Transverse colon (tissue), 4 donors: ENCODE data around the gene B3GNT7. TPM values are rescaled to one million over a fixed set of nuclear protein-coding genes. Genes with fewer than 3 reads are reported as not detected.

Source experiments
- DNase-seq: peaks from one replicate; pipeline ENCODE4 v3.0.0-alpha.2; 2019
- H3K27ac ChIP-seq, 4 donors: fragments of 200-600 bp; sonication (generic); 2 replicates each; pipeline ENCODE4 v1.5.1; 2016 to 2018; ENCODE audit warnings: inconsistent platforms in 4 of 4
- H3K27me3 ChIP-seq: fragments of 200-600 bp; sonication (generic); 2 replicates; pipeline ENCODE4 v1.5.1; 2017; ENCODE audit warnings: inconsistent platforms
- H3K36me3 ChIP-seq, 4 donors: fragments of 200-600 bp; sonication (generic); 2 replicates each; pipeline ENCODE4 v1.5.1; 2017 to 2019; ENCODE audit warnings: inconsistent platforms in 4 of 4
- H3K4me1 ChIP-seq, 4 donors: fragments of 200-600 bp; sonication (generic); 2 replicates each; pipeline ENCODE4 v1.5.1; 2017 to 2020; ENCODE audit warnings: inconsistent platforms in 4 of 4
- H3K4me3 ChIP-seq, 4 donors: fragments of 200-600 bp; sonication (generic); 1 replicate in 1 of 4; 2 replicates in 3 of 4; pipeline versions ENCODE4 v1.5.1 to v1.6.1; 2017 to 2019; ENCODE audit warnings: inconsistent platforms in 4 of 4
- H3K9me3 ChIP-seq, 2 donors: fragments of 200-600 bp; sonication (generic); 2 replicates each; pipeline ENCODE4 v1.5.1; 2017 to 2019; ENCODE audit warnings: inconsistent platforms in 2 of 2
- CTCF ChIP-seq, 5 experiments: fragments of 200-600 bp in 3 of 5; fragments of 450-650 bp in 2 of 5; sonication (generic) in 3 of 5; IDR thresholded peaks; 1 replicate in 2 of 5; 2 replicates in 3 of 5; pipeline ENCODE4 v1.5.1; 2016 to 2017; ENCODE audit warnings: antibody characterized with exemption in 5 of 5, inconsistent platforms in 3 of 5, mild to moderate bottlenecking in 2 of 5, moderate library complexity in 1 of 5
- EP300 ChIP-seq: sonication (generic); formaldehyde crosslinking; IDR thresholded peaks from one replicate; pipeline ENCODE4 v1.6.1; 2017; ENCODE audit warnings: antibody characterized with exemption, low read depth
- POLR2A ChIP-seq: fragments of 450-650 bp; IDR thresholded peaks from one replicate; pipeline ENCODE4 v1.6.1; 2016; ENCODE audit warnings: antibody characterized with exemption, mild to moderate bottlenecking, moderate library complexity
- POLR2AphosphoS5 ChIP-seq, 3 donors: sonication (generic); formaldehyde crosslinking; IDR thresholded peaks; one replicate each; pipeline ENCODE4 v1.6.1; 2016; ENCODE audit warnings: antibody characterized with exemption in 3 of 3
- WGBS, 2 donors: methylation state at CpG; one replicate each; pipeline ENCODE4 v1.1.5; 2018; ENCODE audit warnings: low coverage in 1 of 2; 5-methylcytosine and 5-hydroxymethylcytosine counted together
- in situ Hi-C, 4 donors: fragments of 200-750 bp; cut with MboI; loops; one replicate each; pipeline versions ENCODE4 v1.15.0 to v1.15.1; 2017; ENCODE audit warnings: low sequenced_read_pairs in 3 of 4, low pct_ligation_motif_present in 1 of 4, low pct_unique_long_range_greater_than_20kb in 1 of 4
- intact Hi-C: fragments of 100-400 bp; cut with DNase I; formaldehyde crosslinking; loops from one replicate; pipeline ENCODE4 v1.15.1; 2023; ENCODE audit warnings: low total_unique reads
- total RNA-seq, 4 donors: library from RNA; depleted of rRNA; stranded (reverse); fragments of >200 nt; gene quantifications; one replicate each; pipeline ENCODE4 v1.1.0, GENCODE V29; 2016

The B3GNT7 gene
- total RNA-seq, 4 donors from 2014 or later: 41.8 to 113 (median 55.2) TPM

GRCh38 chr2:231393149-231394131 is 2.1 kb upstream of the B3GNT7 start:
- DNase-seq: no peak
- Histone ChIP-seq H3K9me3 (no peaks in the 10 kb centered on the region), H3K27me3 (peaks cover 30% of the 10 kb centered on the region), H3K27ac (peak overlapping the region in 1 of 4 donors; percentile 14), H3K4me1 (peaks cover 0 to 32% (median 13%) of the 10 kb centered on the region in 4 donors), H3K4me3 (no peak overlapping the region), H3K36me3 (no peaks in the 10 kb centered on the region)
- TF ChIP-seq POLR2AphosphoS5 (IDR thresholded peaks at IDR 0.05): no peak
- peak in 3 of 5 experiments; percentile 4 to 38 (median 15) for TF ChIP-seq CTCF (IDR thresholded peaks at IDR 0.05)
- intact Hi-C loops (no loop called here), in situ Hi-C loops (no loop called here)
- WGBS, 2 donors: 84% methylated on average over 14 of the region's 17 CpGs; no CpG with 5 or more reads in 1 of the 2 donors

GRCh38 chr2:231394211-231395141 is 1.0 kb upstream of the B3GNT7 start:
- Histone ChIP-seq H3K27ac (peak overlapping the region in 3 of 4 donors; percentile 81 to 88 (median 87)), H3K36me3 (no peaks in the 10 kb centered on the region), H3K4me3 (peak overlapping the region in 3 of 4 donors; percentile 74 to 89 (median 88)), H3K27me3 (peaks cover 30% of the 10 kb centered on the region), H3K9me3 (no peaks in the 10 kb centered on the region), H3K4me1 (peaks cover 4 to 33% (median 22%) of the 10 kb centered on the region in 4 donors)
- TF ChIP-seq POLR2A (no peak), CTCF (IDR thresholded peaks at IDR 0.05) (peak in 4 of 5 experiments; percentile 27 to 63 (median 45)), POLR2AphosphoS5 (IDR thresholded peaks at IDR 0.05) (no peak)
- DNase-seq: no peak
- 63 to 70% methylated on average over 6 to 12 of the region's 13 CpGs for WGBS, 2 donors
- intact Hi-C loops: loop anchor here (5.0 kb wide), 1 partner anchor 92 kb away; no protein-coding TSS in a partner anchor
- in situ Hi-C loops: no loop called here

GRCh38 chr2:231396058-231396821 is 730 bp downstream of the B3GNT7 start:
- Histone ChIP-seq H3K27me3 (peaks cover 30% of the 10 kb centered on the region), H3K9me3 (no peaks in the 10 kb centered on the region), H3K36me3 (no peaks in the 10 kb centered on the region), H3K4me3 (peak overlapping the region; percentile 38 to 89 (median 81)), H3K4me1 (peaks cover 14 to 44% (median 34%) of the 10 kb centered on the region in 4 donors), H3K27ac (peak overlapping the region; percentile 67 to 88 (median 84))
- in situ Hi-C loops (no loop called here), intact Hi-C loops (loop anchor here (5.0 kb wide), 1 partner anchor 94 kb away; no protein-coding TSS in a partner anchor)
- 13% methylated on average over 31 of the region's 41 CpGs; no CpG with 5 or more reads in 1 of the 2 donors for WGBS, 2 donors
- DNase-seq: no peak
- TF ChIP-seq POLR2AphosphoS5 (IDR thresholded peaks at IDR 0.05) (no peak), CTCF (IDR thresholded peaks at IDR 0.05) (no peak), POLR2A (no peak), EP300 (no peak)
